ENCODE results near the gene BATF2. TPM values are rescaled to one million over a fixed set of nuclear protein-coding genes. Genes with fewer than 3 reads are reported as not detected.

BATF2 gene
- total and polyA plus RNA-seq, 7 donors, result 1.7 to 8.4 (median 2.4) TPM

DNA sequence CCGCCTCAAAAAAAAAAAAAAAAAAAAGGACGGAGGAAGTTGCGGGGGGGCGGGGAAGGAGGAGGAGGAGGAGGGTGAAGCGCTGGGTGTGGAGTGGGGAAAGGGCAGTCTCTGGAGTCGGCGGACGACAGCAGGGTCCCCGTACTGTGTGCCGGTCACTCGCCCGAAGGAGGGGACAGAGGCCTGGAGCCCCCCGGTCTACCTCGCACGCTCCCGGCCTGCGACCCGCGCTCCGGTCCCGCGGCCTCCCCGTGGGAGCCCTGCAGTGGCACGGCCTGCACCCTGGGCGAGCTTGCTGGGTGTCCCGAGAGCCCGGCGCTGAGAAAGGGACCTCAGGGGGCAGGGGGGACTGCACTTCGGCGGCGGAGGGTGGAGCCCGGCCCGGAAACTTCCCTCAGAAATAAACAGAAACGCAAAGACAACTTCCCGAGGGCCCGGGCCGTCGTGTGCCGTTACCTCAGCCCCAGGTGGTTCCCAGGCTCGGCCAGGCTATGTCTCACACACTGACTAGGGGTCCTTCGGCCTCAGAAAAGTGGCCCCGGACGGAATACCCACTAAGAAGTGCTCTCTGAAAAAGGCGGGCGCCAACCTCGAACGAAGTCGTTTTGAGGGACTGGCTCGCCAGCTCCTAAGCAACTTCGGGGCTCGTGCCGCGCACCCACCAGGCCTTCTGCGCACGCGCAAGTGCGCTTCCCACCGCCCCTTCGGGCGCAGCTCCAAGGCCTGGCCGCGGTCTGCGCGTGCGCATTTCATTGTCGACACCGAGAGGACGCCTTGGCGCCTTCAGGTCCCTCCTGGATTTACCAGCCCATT, 25.1 kb downstream of the BATF2 start, which contains the start of gene MAJIN:
MAJIN (minus strand) TSS at position 688 of the 813 bp plus-strand sequence. CDS start 12,703 bp downstream, outside the sequence.
- H3K36me3 ChIP-seq (ENCODE audit: insufficient read depth in 1 of 2, low read depth in 1 of 2), result no peaks in the 10 kb centered on the region
- H3K4me1 ChIP-seq, result peaks cover 11% of the 10 kb centered on the region
- no peaks in the 10 kb centered on the region for H3K9me3 ChIP-seq
- peak; percentile 87 to 95 for DNase-seq
- H3K27me3 ChIP-seq (ENCODE audit: insufficient read depth in 3 of 3, low read length in 2 of 3), result no peaks in the 10 kb centered on the region
- peak within 1 kb of the TSS; percentile 61 for H3K4me3 ChIP-seq
- no peak within 1 kb of the TSS for H3K27ac ChIP-seq
- 6 to 16% (median 16%) methylated on average over 48 to 68 of the region's 69 CpGs for WGBS, 3 donors
- peak; percentile 80 to 98 (median 90) for ATAC-seq
- intact Hi-C loops (cut with DNase I), result no loop called here
- TF ChIP-seq, protein P1, sequence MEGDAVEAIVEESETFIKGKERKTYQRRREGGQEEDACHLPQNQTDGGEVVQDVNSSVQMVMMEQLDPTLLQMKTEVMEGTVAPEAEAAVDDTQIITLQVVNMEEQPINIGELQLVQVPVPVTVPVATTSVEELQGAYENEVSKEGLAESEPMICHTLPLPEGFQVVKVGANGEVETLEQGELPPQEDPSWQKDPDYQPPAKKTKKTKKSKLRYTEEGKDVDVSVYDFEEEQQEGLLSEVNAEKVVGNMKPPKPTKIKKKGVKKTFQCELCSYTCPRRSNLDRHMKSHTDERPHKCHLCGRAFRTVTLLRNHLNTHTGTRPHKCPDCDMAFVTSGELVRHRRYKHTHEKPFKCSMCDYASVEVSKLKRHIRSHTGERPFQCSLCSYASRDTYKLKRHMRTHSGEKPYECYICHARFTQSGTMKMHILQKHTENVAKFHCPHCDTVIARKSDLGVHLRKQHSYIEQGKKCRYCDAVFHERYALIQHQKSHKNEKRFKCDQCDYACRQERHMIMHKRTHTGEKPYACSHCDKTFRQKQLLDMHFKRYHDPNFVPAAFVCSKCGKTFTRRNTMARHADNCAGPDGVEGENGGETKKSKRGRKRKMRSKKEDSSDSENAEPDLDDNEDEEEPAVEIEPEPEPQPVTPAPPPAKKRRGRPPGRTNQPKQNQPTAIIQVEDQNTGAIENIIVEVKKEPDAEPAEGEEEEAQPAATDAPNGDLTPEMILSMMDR (IDR thresholded peaks at IDR 0.05), result no peak

DNA sequence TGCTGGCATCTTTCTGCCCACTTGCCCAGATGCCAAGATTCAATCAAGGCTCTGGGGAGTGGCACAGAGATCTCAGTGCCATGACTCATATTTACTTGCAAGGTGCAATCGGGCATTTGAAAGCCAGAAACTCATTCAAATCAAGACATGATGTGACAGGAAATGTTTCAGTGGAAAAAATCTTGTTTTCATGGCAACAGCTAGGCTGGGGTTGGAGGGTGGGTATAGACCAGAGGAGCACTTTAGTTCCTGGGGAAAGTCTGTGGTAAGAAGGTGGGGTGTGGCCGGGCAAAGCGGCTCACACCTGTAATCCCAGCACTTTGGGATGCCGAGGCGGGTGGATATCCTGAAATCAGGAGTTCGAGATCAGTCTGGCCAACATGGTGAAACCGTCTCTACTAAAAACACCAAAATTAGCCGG, 26.0 kb downstream of the BATF2 start:
- Histone ChIP-seq H3K36me3 (ENCODE audit: insufficient read depth in 1 of 2, low read depth in 1 of 2) (no peaks in the 10 kb centered on the region), H3K4me1 (peaks cover 11% of the 10 kb centered on the region), H3K27ac (no peak overlapping the region), H3K27me3 (ENCODE audit: insufficient read depth in 3 of 3, low read length in 2 of 3) (no peaks in the 10 kb centered on the region), H3K4me3 (no peak overlapping the region), H3K9me3 (no peaks in the 10 kb centered on the region)
- intact Hi-C loops (cut with DNase I), result no loop called here
- WGBS, 3 donors, result 90 to 92% (median 92%) methylated on average over 8 of the region's 8 CpGs
- TF ChIP-seq, protein P1 (IDR thresholded peaks at IDR 0.05), result no peak
- no peak for ATAC-seq
- DNase-seq, result no peak

DNA sequence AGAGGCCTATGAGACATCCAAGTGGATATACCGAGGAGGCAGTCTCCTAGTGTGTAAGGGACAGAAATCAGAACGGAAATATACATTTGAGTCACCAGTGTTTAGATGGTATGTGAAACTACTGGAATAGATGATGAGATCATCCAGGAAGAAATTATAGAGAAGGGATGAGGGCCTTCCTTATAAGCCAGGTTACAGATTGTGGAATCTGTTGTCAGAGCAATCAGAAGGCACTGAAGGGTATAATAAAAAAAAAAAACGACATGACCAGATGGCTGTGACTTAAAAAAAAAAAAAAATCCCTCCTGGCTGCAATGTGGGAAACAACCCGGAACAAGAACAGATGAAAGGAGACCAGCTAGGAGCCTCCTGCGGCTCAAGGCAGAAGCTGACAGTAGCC, 27.6 kb downstream of the BATF2 start:
- TF ChIP-seq, protein P1 (IDR thresholded peaks at IDR 0.05), result no peak
- Histone ChIP-seq H3K27me3 (ENCODE audit: insufficient read depth in 3 of 3, low read length in 2 of 3) (no peaks in the 10 kb centered on the region), H3K36me3 (ENCODE audit: insufficient read depth in 1 of 2, low read depth in 1 of 2) (no peaks in the 10 kb centered on the region), H3K4me1 (peaks cover 11% of the 10 kb centered on the region), H3K27ac (no peak overlapping the region), H3K4me3 (no peak overlapping the region), H3K9me3 (no peaks in the 10 kb centered on the region)
- ATAC-seq (no peak), DNase-seq (no peak)
- 24 to 34% (median 29%) methylated on average over 5 of the region's 5 CpGs for WGBS, 3 donors
- intact Hi-C loops (cut with DNase I), result no loop called here

DNA sequence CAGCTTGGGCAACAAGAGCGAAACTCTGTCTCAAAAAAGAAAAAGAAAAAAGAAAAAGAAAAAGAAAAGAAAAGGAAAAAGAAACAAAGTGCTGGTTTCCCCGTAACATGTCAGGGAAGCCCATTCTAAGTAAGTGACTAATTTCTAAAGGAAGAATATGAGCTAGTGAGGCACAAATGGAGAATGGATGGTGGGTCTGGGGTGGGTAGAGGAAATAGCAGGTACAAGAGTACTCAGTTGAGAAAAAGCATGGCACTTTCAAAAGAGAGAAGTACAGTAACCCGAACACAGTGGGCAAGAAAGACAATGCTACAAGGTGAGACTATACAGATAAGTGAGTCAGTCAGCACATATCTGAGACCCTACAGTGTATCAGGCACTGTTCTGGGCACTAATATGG, 29.4 kb downstream of the BATF2 start:
- Histone ChIP-seq H3K36me3 (ENCODE audit: insufficient read depth in 1 of 2, low read depth in 1 of 2) (no peaks in the 10 kb centered on the region), H3K27me3 (ENCODE audit: insufficient read depth in 3 of 3, low read length in 2 of 3) (no peaks in the 10 kb centered on the region), H3K27ac (no peak overlapping the region), H3K4me3 (no peak overlapping the region), H3K4me1 (peaks cover 10% of the 10 kb centered on the region), H3K9me3 (no peaks in the 10 kb centered on the region)
- no peak for DNase-seq
- intact Hi-C loops (cut with DNase I), result no loop called here
- no peak for ATAC-seq
- 89 to 98% (median 96%) methylated on average over 3 of the region's 3 CpGs for WGBS, 3 donors
- TF ChIP-seq, protein P1 (IDR thresholded peaks at IDR 0.05), result no peak

Data from psoas muscle (tissue), 8 donors.